EL (cell line): Measurements from ENCODE around the gene JAKMIP3.

ENCODE experiments used
- DNase-seq: peaks from one replicate; pipeline ENCODE4 v3.0.0-alpha.2; 2016

JAKMIP3 gene

GRCh38 chr10:132113766-132114365 is 48.1 kb downstream of the JAKMIP3 start:
- no peak for DNase-seq

- no peak for DNase-seq
Observed at GRCh38 chr10:132114953-132115520, 49.3 kb downstream of the JAKMIP3 start.
